NCI-H510A (cell line): Measurements from ENCODE around the gene MS4A13.
"Not testable (repeated sequence)": the region's sequence is repeated elsewhere in the genome, so short reads cannot be mapped to it uniquely, and the experiment has no call there.

ENCODE experiments used
- DNase-seq: peaks from one replicate; lab custom pipeline; 2025; lab: John Stamatoyannopoulos, UW

Gene MS4A13

DNA sequence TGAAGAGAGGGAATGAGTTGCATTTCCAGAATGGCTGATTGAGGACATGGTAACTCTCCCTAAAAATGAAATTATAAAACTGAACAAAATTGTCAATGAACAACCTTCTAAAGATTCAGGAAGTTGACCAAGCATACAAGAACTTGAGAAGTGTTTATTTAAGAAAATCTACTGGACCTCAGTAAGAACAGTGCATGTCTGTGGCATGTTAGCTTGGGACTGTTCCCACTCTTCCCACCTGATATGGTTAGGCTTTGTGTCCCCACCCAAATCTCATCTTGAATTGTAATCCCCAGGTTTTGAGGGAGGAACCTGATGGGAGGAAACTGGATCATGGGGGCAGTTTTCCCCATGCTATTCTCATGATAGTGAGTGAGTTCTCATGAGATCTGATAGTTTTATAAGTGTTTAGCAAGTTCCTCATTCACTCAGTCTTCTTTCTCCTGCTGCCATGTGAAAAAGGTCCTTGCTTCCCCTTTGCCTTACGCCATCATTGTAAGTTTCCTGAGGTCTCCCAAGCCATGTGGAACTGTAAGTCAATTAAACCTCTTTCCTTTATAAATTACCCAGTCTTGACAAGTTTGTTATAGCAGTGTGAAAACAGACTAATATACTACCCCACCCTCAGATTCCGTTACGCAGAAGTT lies 15.4 kb downstream of the MS4A13 start:
- DNase-seq = no peak

- not testable (repeated sequence) for DNase-seq
Measured at GRCh38 chr11:60532383-60532782, 17.2 kb downstream of the MS4A13 start.

GRCh38 chr11:60538627-60539026 lies 23.4 kb downstream of the MS4A13 start:
- DNase-seq = not testable (repeated sequence)

DNA sequence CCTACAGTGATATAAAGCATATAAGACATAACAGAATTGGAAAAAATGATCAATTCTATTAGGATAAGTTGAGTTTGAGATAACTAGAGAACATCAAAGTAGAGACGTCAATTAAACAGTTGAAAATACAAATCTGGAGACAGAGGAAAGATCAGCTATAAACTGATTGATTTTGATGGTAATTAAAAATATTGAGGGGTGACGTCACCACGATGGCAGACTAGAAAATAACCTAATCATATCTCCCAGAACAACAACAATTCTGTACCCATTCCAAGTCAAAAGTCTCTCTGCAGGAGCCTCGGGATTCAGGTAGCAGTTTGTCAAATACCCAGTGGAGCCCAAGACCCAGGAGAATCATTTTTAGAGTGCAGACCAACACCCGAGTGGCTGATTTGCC lies 28.9 kb downstream of the MS4A13 start:
- no peak for DNase-seq

- DNase-seq = no peak
Measured at GRCh38 chr11:60561254-60561653, 46.1 kb downstream of the MS4A13 start.

- no peak for DNase-seq
Measured at GRCh38 chr11:60563553-60564235, 48.5 kb downstream of the MS4A13 start.

GRCh38 chr11:60566776-60567175 lies 51.6 kb downstream of the MS4A13 start:
- no peak for DNase-seq

DNA sequence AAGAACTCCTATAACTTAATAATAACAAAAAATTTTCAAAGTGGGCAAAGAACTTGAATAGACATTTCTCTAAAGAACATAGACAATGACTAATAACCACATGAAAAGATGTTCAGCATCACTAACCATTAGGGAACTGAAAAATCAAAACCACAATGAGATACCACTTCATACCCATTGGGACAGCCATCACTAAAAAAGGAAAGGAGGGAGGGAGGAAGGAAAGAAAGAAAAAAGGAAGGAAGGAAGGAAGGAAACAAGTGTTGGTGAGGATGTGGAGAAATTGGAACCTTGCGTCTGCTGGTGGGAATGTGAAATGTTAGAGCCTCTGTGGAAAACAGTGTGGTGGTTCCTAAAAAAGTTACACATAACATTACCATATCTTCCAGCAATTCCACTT lies 55.8 kb downstream of the MS4A13 start:
- DNase-seq = no peak

- no peak for DNase-seq
Measured at GRCh38 chr11:60589611-60590010, 74.4 kb downstream of the MS4A13 start.
